Right atrium auricular region (tissue), 2 donors: ENCODE measurements around the gene BICRA. TPM values are rescaled to one million over a fixed set of nuclear protein-coding genes. Genes with fewer than 3 reads are reported as not detected.
"Not testable (repeated sequence)": the region's sequence is repeated elsewhere in the genome, so short reads cannot be mapped to it uniquely, and the experiment has no call there.

ENCODE experiments used
- DNase-seq: peaks from one replicate; pipeline ENCODE4 v3.0.0-alpha.2; 2019; ENCODE audit warnings: low spot score
- H3K27ac ChIP-seq, 2 donors: fragments of 200-600 bp; sonication (generic); 1 replicate in 1 of 2; 2 replicates in 1 of 2; pipeline ENCODE4 v1.5.1; 2016 to 2019
- H3K27me3 ChIP-seq, 2 donors: fragments of 200-600 bp; sonication (generic); one replicate each; pipeline versions ENCODE4 v1.5.1 to v1.6.0; 2017 to 2019
- H3K36me3 ChIP-seq: fragments of 200-600 bp; sonication (generic); one replicate; pipeline ENCODE4 v1.5.1; 2016
- H3K4me1 ChIP-seq, 2 donors: fragments of 200-600 bp; sonication (generic); one replicate each; pipeline versions ENCODE4 v1.5.1 to v1.6.0; 2017 to 2019
- H3K4me3 ChIP-seq, 2 donors: fragments of 200-600 bp; sonication (generic); 1 replicate in 1 of 2; 2 replicates in 1 of 2; pipeline ENCODE4 v1.5.1; 2017 to 2019; ENCODE audit warnings: mild to moderate bottlenecking in 1 of 2, moderate library complexity in 1 of 2
- H3K9me3 ChIP-seq, 2 donors: fragments of 200-600 bp; sonication (generic); one replicate each; pipeline ENCODE4 v1.5.1; 2019
- CTCF ChIP-seq, 2 donors: fragments of 200-600 bp; sonication (generic); IDR thresholded peaks; one replicate each; pipeline ENCODE4 v1.5.1; 2019; ENCODE audit warnings: antibody characterized with exemption in 2 of 2
- total RNA-seq, 2 donors: library from RNA; depleted of rRNA; stranded (reverse); fragments of >200 nt; gene quantifications; one replicate each; pipeline ENCODE4 v1.1.0, GENCODE V29; 2016

BICRA gene
- total RNA-seq, 2 donors from 2014 or later: 7.0 to 12.6 TPM

GRCh38 chr19:47723581-47723940 is 114.6 kb downstream of the BICRA start:
- Histone ChIP-seq H3K27ac (peak overlapping the region; percentile 70 to 74), H3K9me3 (no peaks in the 10 kb centered on the region), H3K27me3 (no peaks in the 10 kb centered on the region), H3K4me1 (peaks cover 0 to 56% of the 10 kb centered on the region in 2 donors), H3K4me3 (peak overlapping the region; percentile 20 to 22), H3K36me3 (peaks cover 20% of the 10 kb centered on the region)
- TF ChIP-seq CTCF (IDR thresholded peaks at IDR 0.05): no peak
- DNase-seq: peak; percentile 82

GRCh38 chr19:47725759-47726401 is 116.9 kb downstream of the BICRA start:
- Histone ChIP-seq H3K27me3 (no peaks in the 10 kb centered on the region), H3K36me3 (peaks cover 25% of the 10 kb centered on the region), H3K27ac (no peak overlapping the region), H3K4me1 (peaks cover 0 to 52% of the 10 kb centered on the region in 2 donors), H3K9me3 (no peaks in the 10 kb centered on the region), H3K4me3 (no peak overlapping the region)
- no peak for DNase-seq
- TF ChIP-seq CTCF (IDR thresholded peaks at IDR 0.05): no peak

- H3K27me3 ChIP-seq: no peaks in the 10 kb centered on the region
- no peak for TF ChIP-seq CTCF (IDR thresholded peaks at IDR 0.05)
- H3K9me3 ChIP-seq: no peaks in the 10 kb centered on the region
- peaks cover 27% of the 10 kb centered on the region for H3K36me3 ChIP-seq
- no peak for DNase-seq
- peaks cover 0 to 51% of the 10 kb centered on the region in 2 donors for H3K4me1 ChIP-seq
- no peak overlapping the region for H3K4me3 ChIP-seq
- no peak overlapping the region for H3K27ac ChIP-seq
Measured at GRCh38 chr19:47726467-47726866, 117.5 kb downstream of the BICRA start.

GRCh38 chr19:47728295-47728694 is 119.4 kb downstream of the BICRA start:
- H3K27ac ChIP-seq: peak overlapping the region in 1 of 2 donors; percentile 80
- peaks cover 0 to 42% of the 10 kb centered on the region in 2 donors for H3K4me1 ChIP-seq
- H3K36me3 ChIP-seq: peaks cover 37% of the 10 kb centered on the region
- not testable (repeated sequence) for H3K27me3 ChIP-seq, DNase-seq, H3K9me3 ChIP-seq, H3K4me3 ChIP-seq

GRCh38 chr19:47729468-47729798 is 120.5 kb downstream of the BICRA start:
- peaks cover 0 to 38% of the 10 kb centered on the region in 2 donors for H3K4me1 ChIP-seq
- no peak for TF ChIP-seq CTCF (IDR thresholded peaks at IDR 0.05)
- no peaks in the 10 kb centered on the region for H3K9me3 ChIP-seq
- DNase-seq: peak; percentile 77
- H3K27me3 ChIP-seq: no peaks in the 10 kb centered on the region
- peak overlapping the region; percentile 74 to 80 for H3K27ac ChIP-seq
- H3K4me3 ChIP-seq: peak overlapping the region in 1 of 2 donors; percentile 19
- H3K36me3 ChIP-seq: peaks cover 37% of the 10 kb centered on the region

GRCh38 chr19:47729799-47730520 is 121.0 kb downstream of the BICRA start:
- H3K27me3 ChIP-seq: no peaks in the 10 kb centered on the region
- peak; percentile 77 for DNase-seq
- H3K4me1 ChIP-seq: peaks cover 0 to 36% of the 10 kb centered on the region in 2 donors
- no peaks in the 10 kb centered on the region for H3K9me3 ChIP-seq
- no peak for TF ChIP-seq CTCF (IDR thresholded peaks at IDR 0.05)
- H3K27ac ChIP-seq: peak overlapping the region; percentile 74 to 80
- H3K4me3 ChIP-seq: peak overlapping the region in 1 of 2 donors; percentile 19
- peaks cover 37% of the 10 kb centered on the region for H3K36me3 ChIP-seq
